SK-N-SH (cell line): ENCODE measurements around the gene SKI. TPM values are rescaled to one million over a fixed set of nuclear protein-coding genes. Genes with fewer than 3 reads are reported as not detected.
"Not testable (repeated sequence)": the region's sequence is repeated elsewhere in the genome, so short reads cannot be mapped to it uniquely, and the experiment has no call there.

ENCODE experiments used
- CTCF ChIA-PET: fragments of 300-600, 350-600 bp; formaldehyde crosslinking; extraction: SDS; loops from one replicate; lab custom pipeline; 2021; lab: Yijun Ruan, JAX
- POLR2A ChIA-PET: fragments of 350-600 bp; sonication (Branson Sonifier 250); formaldehyde crosslinking; extraction: SDS; loops from one replicate; lab custom pipeline; 2020; ENCODE audit warnings: antibody characterized with exemption, inconsistent platforms; lab: Yijun Ruan, JAX
- DNase-seq: peaks from one replicate; pipeline ENCODE4 v3.0.0; 2012
- H2AFZ ChIP-seq: fragments of 200-600 bp; sonication (generic); 2 replicates; pipeline ENCODE4 v1.8.1; 2016; ENCODE audit warnings: antibody characterized with exemption, mild to moderate bottlenecking, low read depth
- H3F3A ChIP-seq: fragments of 200-600 bp; sonication (generic); replicated peaks from 2 replicates; pipeline ENCODE3; 2016; ENCODE audit warnings: antibody characterized with exemption, mild to moderate bottlenecking; ENCODE audit not compliant: insufficient read depth
- H3K27ac ChIP-seq, 2 experiments: fragments of 200-500 bp in 1 of 2; fragments of 200-600 bp in 1 of 2; sonication (Bioruptor generic) in 1 of 2; sonication (generic), shearing (Covaris generic) in 1 of 2; 2 replicates each; pipeline versions ENCODE4 v1.5.1 to v1.6.1; 2014 to 2016; ENCODE audit warnings: low read depth in 2 of 2, inconsistent platforms in 1 of 2, low read length in 1 of 2, mild to moderate bottlenecking in 1 of 2, mixed read lengths in 1 of 2
- H3K27me3 ChIP-seq: fragments of 200-600 bp; sonication (generic), shearing (Covaris generic); 2 replicates; pipeline ENCODE4 v1.6.1; 2016; ENCODE audit warnings: mixed run types; ENCODE audit not compliant: insufficient read depth
- H3K36me3 ChIP-seq, 2 experiments: fragments of 200-500 bp in 1 of 2; fragments of 200-600 bp in 1 of 2; sonication (Bioruptor generic) in 1 of 2; sonication (generic) in 1 of 2; replicated peaks in 1 of 2; 2 replicates each; pipeline versions ENCODE3 to v1.5.1; 2014 to 2016; ENCODE audit warnings: low read length in 1 of 2, mild to moderate bottlenecking in 1 of 2; ENCODE audit not compliant: insufficient read depth in 2 of 2, control insufficient read depth in 1 of 2
- H3K4me1 ChIP-seq, 2 experiments: fragments of 200-500 bp in 1 of 2; fragments of 200-600 bp in 1 of 2; sonication (Bioruptor generic) in 1 of 2; sonication (generic), shearing (Covaris generic) in 1 of 2; 2 replicates each; pipeline versions ENCODE4 v1.5.1 to v1.6.1; 2014 to 2016; ENCODE audit warnings: low read depth in 1 of 2, low read length in 1 of 2, mixed run types in 1 of 2; ENCODE audit not compliant: insufficient read depth in 2 of 2, control insufficient read depth in 1 of 2
- H3K4me2 ChIP-seq: fragments of 200-600 bp; sonication (generic), shearing (Covaris generic); 2 replicates; pipeline ENCODE4 v1.6.1; 2017; ENCODE audit warnings: mixed run types
- H3K4me3 ChIP-seq, 2 experiments: fragments of 200-500 bp in 1 of 2; fragments of 200-600 bp in 1 of 2; sonication (Bioruptor generic) in 1 of 2; sonication (generic), shearing (Covaris generic) in 1 of 2; 2 replicates each; pipeline versions ENCODE4 v1.5.1 to v1.8.1; 2014 to 2016; ENCODE audit warnings: low read depth in 2 of 2, inconsistent platforms in 1 of 2, low read length in 1 of 2, mild to moderate bottlenecking in 1 of 2, mixed read lengths in 1 of 2, moderate library complexity in 1 of 2
- H3K79me2 ChIP-seq: fragments of 200-600 bp; sonication (generic); 2 replicates; pipeline ENCODE4 v1.8.1; 2017; ENCODE audit warnings: mild to moderate bottlenecking; ENCODE audit not compliant: insufficient read depth
- H3K9ac ChIP-seq: fragments of 200-600 bp; sonication (generic); 2 replicates; pipeline ENCODE4 v1.6.1; 2017; ENCODE audit warnings: mixed run types
- H3K9me2 ChIP-seq: fragments of 200-600 bp; sonication (generic); 2 replicates; pipeline ENCODE4 v1.6.1; 2017; ENCODE audit warnings: mixed run types
- H3K9me3 ChIP-seq: fragments of 200-600 bp; sonication (generic); 2 replicates; pipeline ENCODE4 v1.6.1; 2017; ENCODE audit warnings: mixed run types, mild to moderate bottlenecking, moderate library complexity
- H4K20me1 ChIP-seq: fragments of 200-600 bp; sonication (generic); 2 replicates; pipeline ENCODE4 v1.6.1; 2017; ENCODE audit warnings: mild to moderate bottlenecking, mixed run types; ENCODE audit not compliant: insufficient read depth
- CHD2 ChIP-seq: fragments of 150-350 bp; IDR thresholded peaks from 2 replicates; pipeline ENCODE4 v1.6.1; 2018; ENCODE audit warnings: low read length; ENCODE audit not compliant: partially characterized antibody
- EP300 ChIP-seq, 2 experiments: IDR thresholded peaks; 2 replicates each; pipeline versions ENCODE4 v1.4.0 to v1.6.1; 2012; ENCODE audit warnings: borderline replicate concordance in 1 of 2, low read depth in 1 of 2, low read length in 1 of 2
- MAX ChIP-seq: IDR thresholded peaks from 2 replicates; pipeline ENCODE4 v1.4.0; 2012; ENCODE audit warnings: low read depth
- MXI1 ChIP-seq: IDR thresholded peaks from 2 replicates; pipeline ENCODE4 v1.6.1; 2012; ENCODE audit warnings: mild to moderate bottlenecking, low read depth, low read length, improper control_type of control experiment
- NFIC ChIP-seq: IDR thresholded peaks from 2 replicates; pipeline ENCODE4 v1.4.0; 2012; ENCODE audit warnings: borderline replicate concordance
- NRF1 ChIP-seq: IDR thresholded peaks from 2 replicates; pipeline ENCODE4 v1.6.1; 2012; ENCODE audit warnings: low read depth, mild to moderate bottlenecking, low read length
- PBX3 ChIP-seq: IDR thresholded peaks from 2 replicates; pipeline ENCODE4; 2012
- RCOR1 ChIP-seq: fragments of 150-350 bp; IDR thresholded peaks from 2 replicates; pipeline ENCODE4 v1.6.1; 2017; ENCODE audit warnings: antibody characterized with exemption, low read length
- RFX5 ChIP-seq: IDR thresholded peaks from 2 replicates; pipeline ENCODE4 v1.6.1; 2012; ENCODE audit warnings: mild to moderate bottlenecking, improper control_type of control experiment, low read length
- TCF12 ChIP-seq: IDR thresholded peaks from 2 replicates; pipeline ENCODE4 v1.4.0; 2012
- USF1 ChIP-seq: IDR thresholded peaks from 2 replicates; pipeline ENCODE4 v1.4.0; 2012; ENCODE audit warnings: low read depth, borderline replicate concordance
- WGBS: methylation state at CpG from one replicate; pipeline ENCODE4 v1.1.6; 2017; ENCODE audit warnings: low lambda C conversion rate; 5-methylcytosine and 5-hydroxymethylcytosine counted together
- polyA plus RNA-seq, 3 experiments: library from polyadenylated mRNA; depleted of rRNA; stranded (reverse); fragments of >200 nt; gene quantifications; 2 replicates each; pipeline ENCODE4 v1.2.3, GENCODE V29; 2012

The SKI gene
- polyA plus RNA-seq, 1 of the 3 experiments (the other 2 are of a cell fraction) = 7.2 TPM

GRCh38 chr1:2294725-2295078 is 66.6 kb downstream of the SKI start (continued):
- no peak for TF ChIP-seq EP300 (IDR thresholded peaks at IDR 0.05; ENCODE audit: borderline replicate concordance in 1 of 2, low read depth in 1 of 2, low read length in 1 of 2)
- TF ChIP-seq TCF12 = no peak
- TF ChIP-seq NFIC = no peak

- Histone ChIP-seq H4K20me1 (peaks cover 98% of the 10 kb centered on the region), H3K4me2 (no peak overlapping the region), H3K36me3 (no peaks in the 10 kb centered on the region), H3K27me3 (no peaks in the 10 kb centered on the region), H3K79me2 (peaks cover 100% of the 10 kb centered on the region), H3K9me2 (no peaks in the 10 kb centered on the region), H3K27ac (no peak overlapping the region), H3K4me1 (peaks cover 0 to 50% of the 10 kb centered on the region in 2 experiments; a peak in 1 of 4 replicates), H3F3A (no peaks in the 10 kb centered on the region), H2AFZ (no peak overlapping the region), H3K9ac (no peak overlapping the region), H3K4me3 (no peak overlapping the region), H3K9me3 (no peaks in the 10 kb centered on the region)
- WGBS = 95% methylated on average over 5 of the region's 13 CpGs
- no peak for DNase-seq
- ChIA-PET CTCF (interaction anchor here (0.5 kb wide), 1 partner anchor 18 kb away, joined by 3 read pairs; no protein-coding TSS in a partner anchor), POLR2A (no interaction called here)
- TF ChIP-seq MAX (no peak), NRF1 (no peak), PBX3 (no peak), USF1 (no peak), EP300 (IDR thresholded peaks at IDR 0.05; ENCODE audit: borderline replicate concordance in 1 of 2, low read depth in 1 of 2, low read length in 1 of 2) (no peak), RFX5 (no peak)
Observed at GRCh38 chr1:2295526-2295925, 67.4 kb downstream of the SKI start.

GRCh38 chr1:2296211-2296610 is 68.1 kb downstream of the SKI start:
- H3K27me3 ChIP-seq, H3K9me2 ChIP-seq, H3K9me3 ChIP-seq, H3F3A ChIP-seq, H3K36me3 ChIP-seq, CTCF ChIA-PET, H2AFZ ChIP-seq, POLR2A ChIA-PET, H3K4me2 ChIP-seq, H3K27ac ChIP-seq, H3K9ac ChIP-seq, H3K4me3 ChIP-seq, DNase-seq: not testable (repeated sequence)
- Histone ChIP-seq H3K4me1 (peaks cover 0 to 50% of the 10 kb centered on the region in 2 experiments; a peak in 1 of 4 replicates), H4K20me1 (peaks cover 98% of the 10 kb centered on the region), H3K79me2 (peaks cover 100% of the 10 kb centered on the region)
- 97% methylated on average over 8 of the region's 9 CpGs for WGBS

GRCh38 chr1:2296614-2297013 is 68.5 kb downstream of the SKI start:
- H4K20me1 ChIP-seq = peaks cover 100% of the 10 kb centered on the region
- H3K9ac ChIP-seq = no peak overlapping the region
- TF ChIP-seq MAX (no peak), CHD2 (no peak), MXI1 (no peak), RCOR1 (no peak), NFIC (no peak)
- TF ChIP-seq, all 33 proteins: peak for 0
- no peaks in the 10 kb centered on the region for H3K27me3 ChIP-seq
- no peak overlapping the region for H3K4me3 ChIP-seq
- WGBS = 96% methylated on average over 15 of the region's 18 CpGs
- H3F3A ChIP-seq = no peaks in the 10 kb centered on the region
- no peaks in the 10 kb centered on the region for H3K36me3 ChIP-seq
- ChIA-PET POLR2A (no interaction called here), CTCF (no interaction called here)
- no peak for DNase-seq
- H3K9me3 ChIP-seq = no peaks in the 10 kb centered on the region
- no peaks in the 10 kb centered on the region for H3K9me2 ChIP-seq
- peaks cover 0 to 52% of the 10 kb centered on the region in 2 experiments; a peak in 1 of 4 replicates for H3K4me1 ChIP-seq
- no peak overlapping the region for H3K27ac ChIP-seq
- H2AFZ ChIP-seq = no peak overlapping the region
- no peak overlapping the region for H3K4me2 ChIP-seq
- H3K79me2 ChIP-seq = peaks cover 100% of the 10 kb centered on the region
